Activated effector memory CD4-positive, alpha-beta T cell treated with anti-CD3 and anti-CD28 coated beads, Interleukin-2, amount 50 U/mL, for 16 hours (primary cell): ENCODE measurements around the gene GMDS.

ENCODE experiments used
- DNase-seq: peaks from one replicate; pipeline ENCODE4 v3.0.0-alpha.2; 2020

GMDS gene

DNA sequence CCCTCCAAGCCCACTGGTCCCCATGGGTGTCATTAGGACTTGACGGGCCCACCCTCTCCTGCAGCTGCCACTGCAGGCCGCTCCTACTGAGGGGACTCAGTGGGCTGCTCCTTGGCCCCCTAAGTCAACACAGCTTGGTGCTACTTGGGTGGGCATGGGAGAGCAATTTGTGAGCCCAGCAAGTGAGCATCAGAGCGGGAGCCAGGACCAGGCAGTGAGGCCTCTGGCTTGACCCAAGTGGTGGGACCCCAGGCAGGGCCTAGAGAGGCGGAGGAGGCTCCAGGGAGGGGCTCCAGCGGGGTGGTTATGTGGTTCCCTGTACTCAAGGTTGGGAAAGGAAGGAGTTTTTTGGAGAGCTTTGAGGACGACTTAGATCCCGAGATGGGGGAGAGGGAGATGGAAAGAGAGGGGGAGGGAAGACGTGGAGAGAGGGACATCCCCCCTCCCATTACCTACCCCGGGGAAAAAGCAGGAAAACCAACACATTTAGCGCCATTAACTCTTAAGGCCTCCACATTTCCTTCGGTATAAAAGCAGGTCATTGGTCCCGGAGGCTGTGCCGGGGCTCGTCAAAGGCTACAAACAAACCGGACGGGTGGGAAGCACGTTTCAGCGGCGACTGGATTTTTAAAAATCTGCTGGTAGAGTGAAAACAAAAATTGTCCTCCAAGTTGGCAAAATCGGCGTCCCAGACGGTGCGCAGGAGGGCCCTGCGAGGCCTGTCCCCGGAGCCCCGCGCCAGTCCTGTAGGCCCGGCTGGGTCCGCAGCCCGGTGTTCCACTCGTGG lies 626.9 kb downstream of the GMDS start:
- DNase-seq: peak; percentile 56

GRCh38 chr6:1617466-1618310 lies 627.7 kb downstream of the GMDS start:
- DNase-seq: peak; percentile 44

DNA sequence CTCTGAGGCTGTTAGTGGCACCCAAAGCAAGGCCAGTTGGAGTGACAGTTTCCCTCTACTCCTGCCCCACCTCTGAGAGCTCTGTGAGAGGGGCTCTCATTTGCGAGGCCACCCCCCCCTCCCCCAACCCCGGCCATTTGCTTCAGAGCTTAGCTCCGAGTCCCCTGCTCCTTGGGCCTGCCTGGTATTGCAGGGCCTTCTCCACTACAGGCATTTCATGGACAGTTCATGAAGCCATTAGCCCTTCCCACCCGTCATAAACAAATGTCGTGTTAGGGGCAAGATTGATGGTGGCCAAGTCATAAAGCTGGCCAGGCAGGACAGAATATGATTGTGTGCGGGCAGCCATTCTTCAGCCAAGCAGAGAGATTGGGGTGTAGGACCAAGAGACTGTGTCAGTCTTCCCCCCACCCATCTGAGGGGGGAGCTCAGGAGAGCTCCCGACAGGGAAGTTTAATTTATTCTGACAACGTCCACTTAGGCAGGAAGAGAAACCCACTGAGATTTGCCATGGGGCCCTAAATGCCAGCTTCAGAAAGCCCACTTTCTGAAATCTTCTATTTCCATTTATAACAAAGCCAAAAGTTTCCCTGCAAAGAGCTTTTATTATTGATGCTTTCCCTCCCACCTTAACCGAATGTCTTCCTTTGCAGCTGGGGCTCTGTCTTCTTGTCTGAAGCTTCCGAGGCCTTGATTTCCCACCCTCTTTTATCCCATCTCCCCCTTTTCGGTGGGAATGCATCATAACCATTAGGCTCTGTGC lies 628.5 kb downstream of the GMDS start:
- DNase-seq: peak; percentile 48

- peak; percentile 43 for DNase-seq
These were observed 629.5 kb downstream of the GMDS start for GRCh38 chr6:1615853-1616420.

DNA sequence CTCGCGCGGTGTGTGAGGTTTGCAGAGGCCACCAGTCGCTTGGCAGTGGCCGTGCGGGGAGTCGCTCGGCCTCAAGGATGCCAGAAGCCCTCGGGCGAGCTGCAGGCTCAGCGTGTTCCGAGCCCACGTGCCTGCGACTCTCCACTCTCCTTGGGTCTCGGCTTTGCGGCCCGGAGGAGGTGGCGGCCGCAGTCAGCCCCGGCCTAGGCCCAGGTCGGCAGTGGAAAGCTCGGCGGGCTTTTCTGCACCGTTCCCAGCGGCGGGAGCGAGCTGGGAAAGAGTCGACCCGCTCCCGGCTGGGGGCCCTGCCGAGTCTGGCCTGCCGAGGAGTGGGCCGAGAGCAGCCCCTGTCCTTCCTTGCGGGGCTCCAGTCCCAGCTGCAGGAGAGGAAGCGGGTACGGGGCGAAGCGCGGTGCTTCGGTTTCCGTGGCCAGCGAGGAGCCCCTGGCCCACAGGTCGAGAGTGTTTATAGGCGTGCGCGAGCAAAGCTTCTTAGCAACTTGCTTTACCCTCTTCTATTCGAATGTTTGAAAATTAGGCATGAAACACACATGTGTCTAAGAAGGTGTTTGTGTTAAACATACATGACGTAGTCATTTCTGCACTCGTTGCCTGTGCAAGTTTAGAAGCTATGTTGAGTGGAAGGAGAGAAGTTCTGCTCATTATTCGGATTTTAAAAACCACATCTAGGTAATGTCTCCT lies 630.1 kb downstream of the GMDS start:
- DNase-seq: peak; percentile 49

- peak; percentile 62 for DNase-seq
These were observed 630.8 kb downstream of the GMDS start for GRCh38 chr6:1614448-1615150.

GRCh38 chr6:1613688-1614447 lies 631.5 kb downstream of the GMDS start:
- peak; percentile 62 for DNase-seq

- no peak for DNase-seq
These were observed 632.1 kb downstream of the GMDS start for GRCh38 chr6:1613346-1613687.

DNA sequence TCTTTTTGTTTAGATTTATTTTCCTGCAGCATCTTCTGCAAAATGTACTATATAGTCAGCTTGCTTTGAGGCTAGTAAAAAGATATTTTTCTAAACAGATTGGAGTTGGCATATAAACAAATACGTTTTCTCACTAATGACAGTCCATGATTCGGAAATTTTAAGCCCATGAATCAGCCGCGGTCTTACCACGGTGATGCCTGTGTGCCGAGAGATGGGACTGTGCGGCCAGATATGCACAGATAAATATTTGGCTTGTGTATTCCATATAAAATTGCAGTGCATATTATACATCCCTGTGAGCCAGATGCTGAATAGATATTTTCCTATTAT lies 632.5 kb downstream of the GMDS start:
- DNase-seq: peak; percentile 43

DNA sequence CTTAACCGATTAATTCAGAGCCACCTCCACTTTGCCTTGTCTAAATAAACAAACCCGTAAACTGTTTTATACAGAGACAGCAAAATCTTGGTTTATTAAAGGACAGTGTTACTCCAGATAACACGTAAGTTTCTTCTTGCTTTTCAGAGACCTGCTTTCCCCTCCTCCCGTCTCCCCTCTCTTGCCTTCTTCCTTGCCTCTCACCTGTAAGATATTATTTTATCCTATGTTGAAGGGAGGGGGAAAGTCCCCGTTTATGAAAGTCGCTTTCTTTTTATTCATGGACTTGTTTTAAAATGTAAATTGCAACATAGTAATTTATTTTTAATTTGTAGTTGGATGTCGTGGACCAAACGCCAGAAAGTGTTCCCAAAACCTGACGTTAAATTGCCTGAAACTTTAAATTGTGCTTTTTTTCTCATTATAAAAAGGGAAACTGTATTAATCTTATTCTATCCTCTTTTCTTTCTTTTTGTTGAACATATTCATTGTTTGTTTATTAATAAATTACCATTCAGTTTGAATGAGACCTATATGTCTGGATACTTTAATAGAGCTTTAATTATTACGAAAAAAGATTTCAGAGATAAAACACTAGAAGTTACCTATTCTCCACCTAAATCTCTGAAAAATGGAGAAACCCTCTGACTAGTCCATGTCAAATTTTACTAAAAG lies 633.0 kb downstream of the GMDS start:
- no peak for DNase-seq

DNA sequence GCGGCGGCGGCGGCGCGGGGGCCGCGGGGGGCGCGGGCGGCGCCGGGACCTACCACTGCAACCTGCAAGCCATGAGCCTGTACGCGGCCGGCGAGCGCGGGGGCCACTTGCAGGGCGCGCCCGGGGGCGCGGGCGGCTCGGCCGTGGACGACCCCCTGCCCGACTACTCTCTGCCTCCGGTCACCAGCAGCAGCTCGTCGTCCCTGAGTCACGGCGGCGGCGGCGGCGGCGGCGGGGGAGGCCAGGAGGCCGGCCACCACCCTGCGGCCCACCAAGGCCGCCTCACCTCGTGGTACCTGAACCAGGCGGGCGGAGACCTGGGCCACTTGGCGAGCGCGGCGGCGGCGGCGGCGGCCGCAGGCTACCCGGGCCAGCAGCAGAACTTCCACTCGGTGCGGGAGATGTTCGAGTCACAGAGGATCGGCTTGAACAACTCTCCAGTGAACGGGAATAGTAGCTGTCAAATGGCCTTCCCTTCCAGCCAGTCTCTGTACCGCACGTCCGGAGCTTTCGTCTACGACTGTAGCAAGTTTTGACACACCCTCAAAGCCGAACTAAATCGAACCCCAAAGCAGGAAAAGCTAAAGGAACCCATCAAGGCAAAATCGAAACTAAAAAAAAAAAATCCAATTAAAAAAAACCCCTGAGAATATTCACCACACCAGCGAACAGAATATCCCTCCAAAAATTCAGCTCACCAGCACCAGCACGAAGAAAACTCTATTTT lies 633.7 kb downstream of the GMDS start:
- DNase-seq: no peak

GRCh38 chr6:1611322-1611571 lies 634.2 kb downstream of the GMDS start:
- no peak for DNase-seq

GRCh38 chr6:1610497-1611321 lies 634.7 kb downstream of the GMDS start:
- no peak for DNase-seq

GRCh38 chr6:1609648-1610496 lies 635.5 kb downstream of the GMDS start, which contains the start of gene FOXC1:
Gene FOXC1 (plus strand): TSS chr6:1609915. CDS start chr6:1610446, 531 bp downstream.
- DNase-seq: peak; percentile 79

- DNase-seq: no peak
These were observed 636.3 kb downstream of the GMDS start for GRCh38 chr6:1609041-1609647.

DNA sequence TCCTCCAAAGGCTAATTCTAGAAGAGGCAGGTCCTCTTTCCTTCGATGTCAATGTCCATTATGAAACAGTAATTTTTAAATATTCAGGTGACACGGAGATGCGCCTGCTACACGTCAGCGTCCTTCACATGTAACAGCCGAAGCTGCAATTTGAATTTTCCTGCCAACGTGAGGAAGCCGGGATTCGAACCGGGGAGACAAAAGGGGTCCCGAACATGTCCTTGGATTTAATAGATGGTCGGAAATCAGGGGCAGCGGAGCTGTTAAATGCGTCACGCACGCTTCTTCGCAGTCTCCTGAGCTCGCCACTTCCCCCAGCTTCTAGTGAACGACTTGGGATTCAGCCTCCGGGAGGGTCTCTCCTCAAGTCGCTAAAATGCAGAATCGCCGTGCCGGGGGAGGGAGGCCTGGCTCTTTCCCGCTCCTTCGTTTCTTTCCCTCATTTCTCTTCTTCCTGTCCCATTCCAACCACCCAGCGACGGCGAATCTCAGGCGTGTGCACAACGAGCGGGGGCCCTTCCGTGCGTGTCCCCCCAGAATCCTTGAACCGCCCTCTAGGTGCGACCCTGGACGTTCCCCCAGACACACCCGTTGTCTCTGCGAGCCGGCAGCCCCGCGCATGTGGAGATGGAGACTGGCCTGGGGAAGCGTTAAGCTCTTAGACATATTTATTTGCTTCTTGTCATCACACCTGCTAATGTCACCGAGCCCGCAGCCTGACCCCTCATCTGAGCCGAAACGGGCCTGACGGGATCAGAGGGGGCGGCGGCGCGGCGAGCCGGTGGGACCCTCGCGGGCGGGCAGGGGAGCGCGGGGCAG lies 637.0 kb downstream of the GMDS start:
- no peak for DNase-seq
